HG02759 (cell line): ENCODE data around the gene TLCD2.
"Not testable (repeated sequence)": the region's sequence is repeated elsewhere in the genome, so short reads cannot be mapped to it uniquely, and the experiment has no call there.

Experiments used
- ATAC-seq: cut with Tn5 transposase; IDR thresholded peaks from one replicate; pipeline ENCODE4 v1.9.1; 2021; ENCODE audit warnings: mild to moderate bottlenecking, moderate library complexity; ENCODE audit not compliant: unreplicated experiment

The TLCD2 gene

GRCh38 chr17:1709971-1710806, at the start of gene TLCD2:
Gene TLCD2, minus strand, starts transcription at chr17:1710377. Its CDS starts 135 bp downstream, at chr17:1710242.
- no peak for ATAC-seq

GRCh38 chr17:1759529-1759928, 49.4 kb upstream of the TLCD2 start:
- no peak for ATAC-seq

DNA sequence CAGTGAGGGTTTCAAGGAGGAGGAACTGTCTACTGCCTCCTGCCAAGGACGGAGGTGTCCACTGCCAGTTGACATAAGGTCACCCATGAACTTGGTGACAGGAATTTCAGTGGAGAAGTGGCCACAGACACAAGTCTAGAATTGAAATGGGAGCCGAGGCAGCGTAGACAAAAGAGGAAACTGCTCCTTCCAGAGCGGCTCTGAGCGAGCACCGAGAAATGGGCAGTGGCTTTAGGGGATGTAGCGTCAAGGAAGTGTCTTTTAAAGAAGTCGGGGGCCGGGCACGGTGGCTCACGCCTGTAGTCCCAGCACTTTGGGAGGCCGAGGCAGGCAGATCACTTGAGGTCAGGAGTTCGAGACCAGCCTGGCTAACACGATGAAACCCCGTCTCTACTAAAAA, 48.6 kb upstream of the TLCD2 start:
- ATAC-seq = no peak

DNA sequence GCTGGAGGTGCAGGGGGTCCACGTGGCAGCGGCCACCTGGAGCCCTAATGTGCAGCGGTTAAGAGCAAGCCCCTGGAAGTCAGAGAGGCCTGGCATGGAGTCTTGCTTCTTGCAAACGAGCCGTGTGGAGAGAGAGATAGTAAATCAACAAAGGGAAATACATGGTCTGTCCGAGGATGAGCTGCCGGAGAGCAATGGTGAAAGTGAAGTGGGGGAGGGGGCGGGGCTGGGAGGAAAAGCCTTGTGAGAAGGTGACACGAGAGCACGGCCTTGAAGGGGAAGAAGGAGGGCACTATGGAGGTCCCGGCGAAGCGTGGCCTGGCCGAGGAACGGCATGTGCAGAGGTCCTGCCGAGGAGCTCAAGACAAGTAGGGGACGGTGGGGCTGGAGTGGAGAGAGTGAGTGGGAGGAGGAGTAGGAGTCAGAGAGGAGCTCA, 45.7 kb upstream of the TLCD2 start:
- no peak for ATAC-seq

DNA sequence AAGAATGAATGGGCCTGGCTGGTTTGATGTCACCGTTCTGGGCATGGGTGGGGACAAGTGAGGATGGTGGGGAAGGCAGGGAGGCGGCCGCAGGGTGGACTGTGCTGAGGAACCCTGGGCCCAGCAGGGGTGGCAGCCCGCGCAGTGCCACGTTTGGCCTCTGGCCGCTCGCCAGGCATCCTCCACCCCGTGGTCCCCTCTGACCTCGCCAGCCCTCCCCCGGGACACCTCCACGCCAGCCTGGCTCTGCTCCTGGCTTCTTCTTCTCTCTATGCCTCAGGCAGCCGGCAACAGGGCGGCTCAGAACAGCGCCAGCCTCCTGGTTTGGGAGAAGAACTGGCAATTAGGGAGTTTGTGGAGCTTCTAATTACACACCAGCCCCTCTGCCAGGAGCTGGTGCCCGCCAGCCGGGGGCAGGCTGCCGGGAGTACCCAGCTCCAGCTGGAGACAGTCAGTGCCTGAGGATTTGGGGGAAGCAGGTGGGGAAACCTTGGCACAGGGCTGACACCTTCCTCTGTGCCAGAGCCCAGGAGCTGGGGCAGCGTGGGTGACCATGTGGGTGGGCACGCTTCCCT, 45.2 kb upstream of the TLCD2 start:
- ATAC-seq = no peak

DNA sequence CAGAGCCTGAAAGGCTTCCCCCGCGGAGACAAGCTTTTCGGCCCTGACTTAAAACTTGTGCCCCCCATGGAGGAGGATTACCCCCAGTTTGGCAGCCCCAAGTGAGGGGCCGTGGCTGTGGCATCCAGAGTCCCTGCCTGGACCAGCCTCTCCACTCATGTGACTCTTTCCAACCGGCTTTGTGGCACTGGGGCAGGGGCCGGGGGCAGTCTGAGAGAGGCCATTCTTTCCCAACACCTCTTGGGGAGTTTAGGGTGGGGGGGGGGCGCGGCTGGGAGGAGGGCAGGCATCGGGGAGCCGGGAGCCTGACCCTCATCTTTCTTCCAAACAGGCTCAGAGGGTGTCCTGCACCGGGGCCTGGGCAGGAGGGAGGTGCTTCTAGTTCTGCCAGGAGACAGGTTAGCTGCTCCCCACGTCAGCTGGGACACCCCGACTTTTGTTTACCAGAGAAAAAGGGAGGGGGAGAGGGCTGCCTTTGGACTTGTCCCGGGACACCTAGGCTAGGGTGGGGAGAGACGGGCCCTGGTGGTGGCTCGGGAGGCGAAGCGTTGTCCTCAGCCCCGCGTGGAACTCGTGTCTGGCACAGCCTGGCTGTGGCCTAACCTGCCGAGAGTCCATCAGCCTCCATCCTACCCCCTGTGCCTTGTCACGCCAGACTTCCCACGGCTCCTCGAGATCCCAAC, 44.4 kb upstream of the TLCD2 start:
- no peak for ATAC-seq

DNA sequence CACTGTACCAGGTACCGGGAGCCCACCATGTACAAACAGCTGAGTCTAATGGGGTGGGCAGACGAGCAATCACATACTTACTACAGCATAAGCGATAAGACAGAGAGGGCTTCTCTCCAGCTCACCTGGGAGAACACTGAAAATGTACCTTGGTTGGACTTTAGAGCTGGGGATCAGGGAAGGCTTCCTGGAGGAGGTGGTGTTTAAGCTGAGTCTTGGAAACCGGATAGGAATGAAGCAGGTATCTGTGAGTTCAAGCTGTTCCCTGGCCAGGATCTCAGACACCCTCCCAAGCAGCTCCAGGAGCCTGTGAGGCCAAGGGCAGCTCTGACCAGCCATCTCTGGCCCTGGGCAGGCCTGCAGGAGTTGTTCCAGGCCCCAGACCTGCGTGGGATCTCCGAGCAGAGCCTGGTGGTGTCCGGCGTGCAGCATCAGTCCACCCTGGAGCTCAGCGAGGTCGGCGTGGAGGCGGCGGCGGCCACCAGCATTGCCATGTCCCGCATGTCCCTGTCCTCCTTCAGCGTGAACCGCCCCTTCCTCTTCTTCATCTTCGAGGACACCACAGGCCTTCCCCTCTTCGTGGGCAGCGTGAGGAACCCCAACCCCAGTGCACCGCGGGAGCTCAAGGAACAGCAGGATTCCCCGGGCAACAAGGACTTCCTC, 43.7 kb upstream of the TLCD2 start:
- ATAC-seq = no peak

GRCh38 chr17:1752425-1753262, 42.5 kb upstream of the TLCD2 start:
- no peak for ATAC-seq

DNA sequence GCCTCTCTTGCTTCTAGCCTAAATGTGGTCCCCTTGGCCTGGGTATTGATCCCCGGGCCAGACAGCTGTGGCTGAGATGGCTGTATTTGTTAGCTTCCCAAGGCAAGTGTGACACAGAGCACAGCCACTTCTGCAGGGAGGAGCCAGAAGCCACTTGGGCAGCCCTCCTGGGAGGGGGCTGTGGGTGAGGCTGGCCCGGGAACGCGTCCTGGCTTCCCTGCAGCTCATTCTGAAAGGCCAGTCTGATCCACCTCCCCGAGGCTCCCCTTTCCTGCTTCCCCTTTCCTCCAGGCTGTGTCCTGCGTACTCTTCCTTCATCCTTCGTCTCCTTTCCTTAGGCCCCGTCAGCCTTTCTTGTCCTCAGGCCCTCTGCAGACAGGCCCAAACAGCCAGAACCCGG, 40.5 kb upstream of the TLCD2 start:
- no peak for ATAC-seq

GRCh38 chr17:1746975-1747543, 36.9 kb upstream of the TLCD2 start:
- no peak for ATAC-seq

DNA sequence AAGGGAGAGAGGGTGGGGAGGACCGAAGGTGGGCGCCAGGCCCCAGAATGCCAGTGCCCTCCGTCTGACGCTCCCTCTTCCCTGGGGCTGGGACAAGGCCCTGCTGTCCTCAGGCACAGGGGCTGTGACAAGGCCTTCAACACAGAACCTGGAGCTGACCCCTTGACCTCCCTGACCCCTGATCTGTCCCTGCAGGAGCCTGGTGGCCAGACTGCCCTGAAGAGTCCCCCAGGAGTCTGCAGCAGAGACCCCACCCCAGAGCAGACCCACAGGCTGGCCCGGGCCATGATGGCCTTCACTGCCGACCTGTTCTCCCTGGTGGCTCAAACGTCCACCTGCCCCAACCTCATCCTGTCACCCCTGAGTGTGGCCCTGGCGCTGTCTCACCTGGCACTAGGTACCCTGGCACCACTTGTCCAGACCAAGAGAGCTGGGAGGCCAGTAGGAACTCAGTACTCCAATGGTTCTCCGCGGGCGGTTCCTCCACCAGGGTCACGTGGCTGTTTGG, 35.4 kb upstream of the TLCD2 start:
- no peak for ATAC-seq

DNA sequence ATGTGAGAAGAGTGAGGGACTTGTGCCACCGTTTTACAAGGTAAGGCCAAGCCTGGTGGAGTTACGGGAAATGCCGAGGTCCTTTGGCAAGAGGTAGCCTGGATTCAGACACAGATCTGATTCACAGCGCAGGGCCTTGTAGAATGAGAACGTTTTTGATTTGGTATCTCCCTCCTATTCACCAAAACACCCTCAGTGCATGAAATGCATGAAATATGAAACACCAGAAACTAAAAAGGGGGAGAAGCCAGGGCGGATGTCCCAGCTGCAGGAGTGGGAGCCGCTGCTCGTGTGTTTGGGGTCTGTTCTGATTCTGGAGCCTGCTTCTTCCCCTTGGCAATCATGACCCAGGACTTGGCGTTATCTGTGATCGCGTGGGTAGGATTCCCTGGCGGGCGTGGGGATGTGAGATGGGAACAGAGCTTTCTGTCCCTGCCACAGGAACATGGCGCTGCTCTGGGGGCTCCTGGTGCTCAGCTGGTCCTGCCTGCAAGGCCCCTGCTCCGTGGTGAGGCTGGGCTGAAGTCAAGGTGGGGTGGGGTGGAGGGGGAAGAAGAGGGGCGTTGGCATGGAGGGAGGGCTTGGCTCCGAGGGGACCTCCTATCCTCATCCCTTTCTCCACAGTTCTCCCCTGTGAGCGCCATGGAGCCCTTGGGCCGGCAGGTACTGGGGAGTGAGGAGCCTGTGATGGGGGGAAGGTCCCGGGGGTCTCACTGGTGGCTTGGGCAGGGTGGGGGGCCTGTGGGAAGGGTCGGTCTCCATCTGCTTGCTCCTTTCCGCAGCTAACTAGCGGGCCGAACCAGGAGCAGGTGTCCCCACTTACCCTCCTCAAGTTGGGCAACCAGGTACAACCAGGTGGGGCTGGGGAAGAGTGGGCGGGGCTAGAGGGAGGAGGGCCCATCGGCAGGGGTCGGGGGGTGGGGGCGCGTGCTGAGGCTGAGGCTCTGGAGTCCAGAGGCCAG, 34.7 kb upstream of the TLCD2 start:
- ATAC-seq = no peak

DNA sequence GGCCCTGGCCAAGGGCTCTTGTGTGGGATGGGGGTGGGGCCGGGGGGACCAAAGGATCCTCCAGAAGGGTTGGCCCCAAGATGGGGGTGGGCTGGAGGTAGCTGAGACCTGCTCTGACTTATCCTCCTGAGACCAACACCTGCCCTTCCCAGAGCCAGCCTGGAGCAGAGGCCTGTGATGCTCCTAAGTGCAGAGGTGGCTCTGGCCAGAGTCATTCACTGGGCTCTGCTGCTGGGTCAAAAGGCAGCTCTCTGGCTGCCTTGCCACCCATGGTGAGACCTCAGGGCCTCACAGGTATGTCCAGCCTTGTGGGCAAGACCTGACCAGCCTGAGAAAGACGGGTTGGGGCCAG, 32.9 kb upstream of the TLCD2 start:
- no peak for ATAC-seq

GRCh38 chr17:1742371-1743087, 32.4 kb upstream of the TLCD2 start, which contains the start of gene SERPINF2:
Gene SERPINF2, plus strand, starts transcription at chr17:1742871. Its CDS starts 2,125 bp downstream, at chr17:1744996.
- ATAC-seq = no peak

- not testable (repeated sequence) for ATAC-seq
Measured at GRCh38 chr17:1741899-1742298, 31.7 kb upstream of the TLCD2 start.

DNA sequence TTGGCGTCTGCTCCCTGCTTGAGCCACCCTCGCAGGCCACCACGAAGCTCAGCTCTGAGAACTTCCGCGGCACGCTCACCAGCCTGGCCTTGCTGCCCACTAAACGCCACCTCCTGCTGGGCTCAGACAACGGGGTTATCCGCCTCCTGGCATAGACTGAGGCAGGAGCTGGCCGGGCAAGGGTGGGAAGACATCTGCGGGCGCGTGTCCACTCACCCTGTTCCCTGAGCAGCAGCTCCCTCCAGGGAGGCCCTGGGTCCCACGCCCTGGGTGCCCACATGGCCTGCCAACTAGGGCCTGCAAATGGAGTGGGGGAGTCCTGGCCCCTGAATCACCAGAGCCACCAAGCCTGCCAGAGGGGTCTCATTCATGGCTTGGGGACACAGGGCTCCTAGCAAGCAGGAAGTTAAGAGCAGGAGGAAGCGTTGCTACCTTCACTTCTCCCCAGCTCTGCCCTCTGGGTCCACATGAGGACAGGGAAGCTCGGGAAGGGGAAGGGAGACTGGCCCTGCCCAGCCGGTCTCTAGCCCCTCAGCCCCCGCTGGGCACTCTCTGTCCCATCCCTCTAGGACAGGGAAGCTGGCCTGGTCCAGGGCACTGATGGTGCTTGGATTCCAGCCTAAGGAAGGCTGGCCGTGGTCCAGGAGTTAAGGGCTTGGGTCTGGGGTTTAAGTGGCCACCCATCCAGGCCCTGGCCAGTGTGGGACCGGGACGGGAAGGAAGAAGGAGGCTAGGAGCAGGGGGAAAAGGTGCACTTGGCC, 27.5 kb upstream of the TLCD2 start:
- no peak for ATAC-seq
